NCI-H345 (cell line): Measurements from ENCODE around the gene GLCCI1.
"Not testable (repeated sequence)": the region's sequence is repeated elsewhere in the genome, so short reads cannot be mapped to it uniquely, and the experiment has no call there.

Experiments used
- DNase-seq: peaks from one replicate; lab custom pipeline; 2025; lab: John Stamatoyannopoulos, UW

GLCCI1 gene

DNA sequence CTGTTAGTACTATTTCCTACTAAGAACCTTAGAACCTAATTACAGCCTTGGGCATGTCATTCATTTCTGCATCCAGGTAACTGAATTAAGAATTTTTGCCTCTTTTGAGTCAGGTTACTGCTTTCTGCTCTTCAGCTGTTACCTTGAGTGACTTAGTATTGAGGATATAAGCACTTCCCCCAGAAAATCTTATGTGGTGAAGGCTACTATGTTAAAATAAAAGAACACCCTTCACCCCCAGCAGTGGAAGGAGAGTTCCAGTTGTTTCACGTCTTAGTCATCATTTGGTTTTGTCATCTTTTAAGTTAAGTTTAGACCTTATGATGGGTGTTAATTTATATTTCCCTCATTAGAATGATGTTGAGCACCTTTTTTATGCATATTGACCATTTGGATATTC lies 82.8 kb downstream of the GLCCI1 start:
- no peak for DNase-seq

- DNase-seq = no peak
These were observed 83.4 kb downstream of the GLCCI1 start for GRCh38 chr7:8051998-8052397.

DNA sequence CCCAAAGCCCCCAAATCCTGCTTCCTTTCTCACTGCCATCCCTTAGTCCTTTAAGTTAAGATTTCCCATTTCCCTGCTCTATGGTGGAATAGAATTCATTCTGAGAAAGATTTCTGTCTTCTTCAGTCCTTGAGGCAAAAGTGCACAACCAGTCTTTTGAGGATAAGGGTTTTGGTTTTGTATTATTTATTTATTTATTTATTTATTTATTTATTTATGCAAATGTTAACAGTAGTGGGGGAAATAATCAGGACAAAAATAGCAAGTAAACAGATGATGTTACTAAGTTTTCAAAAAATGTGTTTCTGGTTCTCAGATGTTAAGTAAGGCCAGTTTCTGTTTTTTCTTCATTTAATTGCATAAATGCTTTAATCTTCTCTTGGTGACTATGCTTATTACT lies 84.2 kb downstream of the GLCCI1 start:
- DNase-seq = no peak

- DNase-seq = no peak
These were observed 87.8 kb downstream of the GLCCI1 start for GRCh38 chr7:8056439-8056838.

DNA sequence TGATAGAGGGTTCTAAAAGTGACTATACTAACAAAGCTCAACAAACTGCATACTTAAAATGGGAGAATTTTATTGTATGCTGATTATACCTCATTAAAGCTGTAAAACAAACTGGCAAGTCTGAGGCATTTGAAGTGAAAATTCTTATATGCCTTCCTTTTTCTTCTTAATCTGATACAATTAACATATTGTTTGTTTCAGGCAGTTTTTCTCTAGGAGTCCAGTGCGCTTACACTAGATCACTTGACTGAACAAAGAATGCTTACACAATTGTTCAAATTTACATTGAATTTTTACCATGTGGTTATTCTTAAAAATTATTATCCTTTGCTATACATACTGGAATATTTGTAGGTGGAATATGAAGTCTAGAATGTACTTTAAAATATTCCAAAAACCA lies 89.0 kb downstream of the GLCCI1 start:
- no peak for DNase-seq

- no peak for DNase-seq
These were observed 89.7 kb downstream of the GLCCI1 start for GRCh38 chr7:8058322-8058721.

GRCh38 chr7:8058852-8059251 lies 90.3 kb downstream of the GLCCI1 start:
- DNase-seq = no peak

- DNase-seq = no peak
These were observed 91.6 kb downstream of the GLCCI1 start for GRCh38 chr7:8060241-8060640.

- not testable (repeated sequence) for DNase-seq
These were observed 94.7 kb downstream of the GLCCI1 start for GRCh38 chr7:8063300-8063699.

DNA sequence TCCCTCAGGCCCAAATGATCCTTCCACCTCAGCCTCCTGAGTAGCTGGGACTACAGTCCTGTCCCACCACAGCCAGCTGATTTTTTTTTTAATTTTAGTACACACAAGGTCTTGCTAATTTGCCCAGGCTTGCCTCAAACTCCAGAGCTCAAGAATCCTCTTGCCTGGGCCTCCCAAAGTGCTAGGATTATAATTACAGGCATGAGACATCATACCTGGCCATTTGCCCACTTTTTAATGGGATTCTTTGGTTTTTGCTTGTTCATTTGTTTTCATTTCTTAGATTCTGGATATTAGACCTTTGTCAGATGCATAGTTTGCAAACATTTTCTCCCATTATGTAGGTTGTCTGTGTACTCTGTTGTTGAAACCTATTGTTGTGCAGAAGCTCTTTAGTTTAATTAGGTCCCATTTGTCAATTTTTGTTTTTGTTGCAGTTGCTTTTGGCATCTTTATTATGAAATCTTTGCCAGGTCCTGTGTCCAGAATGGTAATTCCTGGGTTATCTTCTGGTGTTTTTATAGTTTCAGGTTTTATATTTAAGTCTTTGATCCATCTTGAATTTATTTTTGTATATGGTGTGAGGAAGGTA lies 95.2 kb downstream of the GLCCI1 start:
- DNase-seq = no peak

- no peak for DNase-seq
These were observed 96.2 kb downstream of the GLCCI1 start for GRCh38 chr7:8064828-8065227.

- DNase-seq = no peak
These were observed 96.8 kb downstream of the GLCCI1 start for GRCh38 chr7:8065356-8065813.

DNA sequence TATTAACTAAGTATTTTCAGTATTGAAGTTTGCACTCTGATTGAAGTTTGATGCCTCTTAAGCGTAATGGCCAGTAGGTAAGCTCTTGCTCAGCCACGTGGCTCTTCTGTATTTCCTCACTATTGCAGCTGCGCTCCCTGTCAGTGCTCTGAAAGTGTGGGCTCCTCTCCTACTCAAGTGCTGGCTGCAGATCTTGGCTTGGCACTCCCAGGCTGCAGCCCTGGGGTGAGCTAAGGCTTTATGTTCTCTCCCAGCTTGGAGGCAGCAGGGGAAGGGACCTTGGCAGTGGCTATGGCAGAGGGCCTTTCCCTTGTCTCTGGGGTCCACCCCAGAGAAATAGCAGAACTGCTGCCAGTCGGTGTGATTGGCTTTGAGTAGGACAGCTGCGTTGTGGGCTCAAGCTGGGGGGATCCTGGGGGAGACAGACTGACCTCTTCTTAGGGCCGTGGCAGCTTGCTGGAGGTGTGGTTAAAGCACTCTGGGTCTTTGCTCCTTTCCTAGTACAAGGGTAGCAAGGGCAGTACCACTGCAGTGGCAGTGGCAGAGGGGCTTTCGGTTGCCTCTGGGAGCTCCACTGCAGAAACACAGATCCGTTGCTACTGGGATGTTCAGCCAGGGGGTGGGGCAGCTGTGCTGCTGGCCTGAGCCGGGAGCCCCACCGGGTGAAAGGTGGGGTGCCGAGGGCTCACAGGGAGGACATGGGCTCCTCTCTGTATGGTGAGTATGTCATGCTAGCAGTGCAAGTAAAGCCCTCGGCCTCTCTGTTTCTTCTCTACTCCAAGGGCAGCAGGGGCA lies 100.5 kb downstream of the GLCCI1 start:
- DNase-seq = no peak

GRCh38 chr7:8070451-8071180 lies 102.0 kb downstream of the GLCCI1 start:
- no peak for DNase-seq

- DNase-seq = no peak
These were observed 109.8 kb downstream of the GLCCI1 start for GRCh38 chr7:8078418-8078817.

- DNase-seq = no peak
These were observed 114.2 kb downstream of the GLCCI1 start for GRCh38 chr7:8082762-8083161.

- DNase-seq = peak; percentile 49
These were observed 116.2 kb downstream of the GLCCI1 start for GRCh38 chr7:8084836-8085235.

DNA sequence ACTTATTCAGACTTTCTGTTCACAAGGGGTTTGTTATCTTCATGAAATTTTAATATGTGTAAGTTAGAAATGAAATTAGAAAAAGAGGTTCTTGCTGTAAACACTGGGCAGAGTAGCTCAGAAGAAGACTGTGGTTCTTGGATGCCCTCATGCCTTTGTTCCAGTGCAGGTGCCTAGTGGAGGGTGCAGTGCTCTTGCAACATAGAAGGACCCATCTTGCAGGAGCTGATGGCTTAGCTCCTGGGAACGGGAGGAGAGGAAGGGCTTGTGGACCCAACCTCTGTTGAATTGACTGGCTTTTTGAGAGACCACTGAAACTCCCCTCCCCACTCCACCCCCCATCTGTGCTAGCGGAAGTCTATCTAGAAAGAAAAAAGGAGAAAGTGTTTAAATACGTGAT lies 116.8 kb downstream of the GLCCI1 start:
- DNase-seq = no peak

DNA sequence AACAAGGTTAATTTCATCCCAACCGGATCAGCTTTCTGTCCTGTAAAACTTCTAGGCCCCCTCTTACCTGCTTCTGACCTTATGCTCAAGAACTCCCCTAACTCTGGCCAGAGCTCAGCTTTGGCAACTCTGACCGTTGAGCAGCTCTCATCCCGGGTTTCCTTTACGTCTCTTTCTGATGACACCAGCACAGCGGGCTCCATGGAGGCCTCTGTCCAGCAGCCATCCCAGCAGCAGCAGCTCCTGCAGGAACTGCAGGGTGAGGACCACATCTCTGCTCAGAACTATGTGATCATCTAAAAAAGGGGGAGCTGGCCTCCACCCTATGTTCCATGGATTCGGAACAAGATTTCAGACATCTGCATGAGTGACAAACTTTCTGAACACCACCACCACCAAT lies 117.6 kb downstream of the GLCCI1 start:
- DNase-seq = no peak

- DNase-seq = no peak
These were observed 120.6 kb downstream of the GLCCI1 start for GRCh38 chr7:8089036-8089780.

- no peak for DNase-seq
These were observed 123.5 kb downstream of the GLCCI1 start for GRCh38 chr7:8092140-8092539.
